Keratinocyte (primary cell): ENCODE measurements around the gene HCN4. TPM values are rescaled to one million over a fixed set of nuclear protein-coding genes. Genes with fewer than 3 reads are reported as not detected.

Source experiments
- DNase-seq: peaks from one replicate; pipeline ENCODE4 v3.0.0-alpha.2; 2011; ENCODE audit warnings: low read depth, missing footprints, low spot score
- FAIRE-seq: peaks from 2 replicates; lab custom pipeline; 2011; peaks lifted over from hg19 to GRCh38; lab: Jason Lieb, UNC
- H2AFZ ChIP-seq: 2 replicates; pipeline ENCODE4 v1.6.0; 2012; ENCODE audit warnings: low read length, control low read depth, inconsistent platforms; ENCODE audit not compliant: control insufficient read depth
- H3K27ac ChIP-seq: 2 replicates; pipeline ENCODE4 v1.5.1; 2011; ENCODE audit warnings: low read length; ENCODE audit not compliant: control insufficient read depth, insufficient read depth
- H3K27me3 ChIP-seq: 3 replicates; pipeline ENCODE4 v1.6.0; 2011; ENCODE audit warnings: low read length; ENCODE audit not compliant: control insufficient read depth, insufficient read depth; ENCODE audit errors: extremely low read depth
- H3K36me3 ChIP-seq, 2 experiments: 2 replicates in 1 of 2; 3 replicates in 1 of 2; pipeline ENCODE4 v1.5.1; 2011; ENCODE audit warnings: low read length in 2 of 2, mild to moderate bottlenecking in 1 of 2; ENCODE audit not compliant: control insufficient read depth in 2 of 2, insufficient read depth in 2 of 2; ENCODE audit errors: extremely low read depth in 1 of 2
- H3K4me1 ChIP-seq: 3 replicates; pipeline ENCODE4 v1.5.1; 2011; ENCODE audit warnings: low read length; ENCODE audit not compliant: control insufficient read depth, insufficient read depth; ENCODE audit errors: extremely low read depth
- H3K4me2 ChIP-seq: 3 replicates; pipeline ENCODE4 v1.6.0; 2011; ENCODE audit warnings: low read depth, low read length; ENCODE audit not compliant: control insufficient read depth, insufficient read depth; ENCODE audit errors: extremely low read depth
- H3K4me3 ChIP-seq, 3 experiments: fragments of 200-600 bp in 1 of 3; sonication (generic) in 1 of 3; 2 replicates in 2 of 3; 3 replicates in 1 of 3; pipeline ENCODE4 v1.5.1; 2011 to 2016; ENCODE audit warnings: low read length in 3 of 3, mild to moderate bottlenecking in 3 of 3, control low read depth in 2 of 3, inconsistent platforms in 1 of 3, low read depth in 1 of 3, mixed read lengths in 1 of 3, mixed run types in 1 of 3, moderate library complexity in 1 of 3; ENCODE audit not compliant: control insufficient read depth in 2 of 3, insufficient read depth in 2 of 3; ENCODE audit errors: extremely low read depth in 1 of 3
- H3K79me2 ChIP-seq: 2 replicates; pipeline ENCODE4 v1.6.0; 2012; ENCODE audit warnings: low read length; ENCODE audit not compliant: control insufficient read depth, insufficient read depth
- H3K9ac ChIP-seq: 3 replicates; pipeline ENCODE4 v1.6.0; 2011; ENCODE audit warnings: low read length; ENCODE audit not compliant: control insufficient read depth, insufficient read depth; ENCODE audit errors: extremely low read depth
- H3K9me1 ChIP-seq: 3 replicates; pipeline ENCODE4 v1.6.0; 2011; ENCODE audit warnings: low read length; ENCODE audit not compliant: control insufficient read depth, insufficient read depth; ENCODE audit errors: extremely low read depth
- H3K9me3 ChIP-seq: 2 replicates; pipeline ENCODE4 v1.5.1; 2012; ENCODE audit warnings: low read depth, low read length; ENCODE audit not compliant: control insufficient read depth
- H4K20me1 ChIP-seq: 3 replicates; pipeline ENCODE4 v1.6.0; 2011; ENCODE audit warnings: low read length; ENCODE audit not compliant: control insufficient read depth, insufficient read depth; ENCODE audit errors: extremely low read depth
- EZH2 ChIP-seq: IDR thresholded peaks from one replicate; pipeline ENCODE4 v1.6.1; 2012; ENCODE audit warnings: inconsistent platforms, mild to moderate bottlenecking, low read length, moderate library complexity
- dilution Hi-C: fragments of 300-500 bp; cut with MboI; formaldehyde crosslinking; loops from one replicate; pipeline ENCODE4 v1.7.0; 2020; ENCODE audit warnings: low sequenced_read_pairs; ENCODE audit not compliant: extremely low pct_ligation_motif_present
- polyA plus RNA-seq, 5 experiments: library from polyadenylated mRNA; depleted of rRNA in 3 of 5; stranded (reverse) in 3 of 5; stranded (forward) in 1 of 5; unstranded in 1 of 5; fragments of >200 nt; gene quantifications; 1 replicate in 1 of 5; 2 replicates in 3 of 5; 3 replicates in 1 of 5; pipeline versions ENCODE4 v1.2.1 to v1.2.3, GENCODE V29; 2011 to 2012; ENCODE audit warnings: missing spikeins in 2 of 5, low read depth in 1 of 5, low replicate concordance in 1 of 5
- TF ChIP-seq, protein P1 (sequence below), 3 experiments: IDR thresholded peaks in 1 of 3; conservative IDR thresholded peaks in 1 of 3; optimal IDR thresholded peaks in 1 of 3; 2 replicates in 2 of 3; 3 replicates in 1 of 3; pipeline versions ENCODE3 to v1.5.1; 2011; ENCODE audit warnings: low read length in 3 of 3, mild to moderate bottlenecking in 3 of 3, moderate library complexity in 2 of 3, control low read depth in 1 of 3, inconsistent platforms in 1 of 3; ENCODE audit not compliant: insufficient read depth in 2 of 3; ENCODE audit errors: extremely low read depth in 1 of 3

HCN4 gene
- polyA plus RNA-seq, 1 donor (not counting 4 experiments of a cell fraction or from before 2014, with no cell fraction given) = not detected

DNA sequence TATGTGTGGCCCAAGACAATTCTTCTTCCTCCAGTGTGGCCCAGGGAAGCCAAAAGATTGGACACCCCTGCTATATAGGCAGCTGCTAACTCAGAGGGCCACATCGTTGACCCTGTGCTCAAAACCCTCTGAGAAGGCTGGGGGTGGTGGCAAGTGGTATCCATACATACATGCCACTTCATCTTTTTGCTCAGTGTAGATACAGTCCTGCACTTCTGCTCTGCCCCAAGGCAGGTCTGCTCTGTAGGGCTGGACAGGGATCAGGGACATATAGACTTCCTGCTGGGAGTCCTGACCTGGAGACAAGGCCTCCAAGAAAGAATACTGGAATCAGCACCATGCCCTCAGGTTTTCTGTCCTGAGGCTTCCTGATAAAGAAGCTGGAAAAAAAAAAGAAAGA is 4.5 kb upstream of the HCN4 start:
- no peak for DNase-seq
- dilution Hi-C loops = no loop called here

DNA sequence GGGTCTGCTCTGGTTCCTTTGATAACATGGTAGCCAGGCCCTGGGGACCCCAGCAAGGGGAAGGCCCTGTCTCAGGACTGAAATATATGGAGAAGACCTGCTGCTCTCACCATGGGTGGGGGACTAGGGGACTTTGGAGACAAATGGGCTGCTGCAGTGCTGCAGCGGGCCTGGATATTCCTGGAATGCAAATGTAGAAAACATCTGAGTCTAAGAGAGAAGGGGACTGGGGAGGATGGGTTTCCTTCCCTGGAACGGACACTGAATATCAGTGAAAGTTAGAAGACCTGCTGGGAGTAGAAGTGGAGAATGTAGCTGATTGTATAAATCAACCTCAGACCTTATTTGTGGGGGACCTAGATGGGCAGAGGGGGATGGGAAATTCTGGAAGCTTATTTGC is 3.1 kb upstream of the HCN4 start:
- Histone ChIP-seq H3K9me3 (no peaks in the 10 kb centered on the region), H4K20me1 (no peaks in the 10 kb centered on the region), H3K4me2 (no peak overlapping the region), H3K27me3 (peaks cover 66% of the 10 kb centered on the region), H3K4me3 (no peak overlapping the region), H3K4me1 (no peaks in the 10 kb centered on the region), H3K9me1 (no peaks in the 10 kb centered on the region), H2AFZ (no peak overlapping the region), H3K27ac (no peak overlapping the region), H3K9ac (no peak overlapping the region), H3K36me3 (no peaks in the 10 kb centered on the region), H3K79me2 (no peaks in the 10 kb centered on the region)
- no peak for FAIRE-seq
- TF ChIP-seq EZH2 = no peak
- TF ChIP-seq, protein P1, sequence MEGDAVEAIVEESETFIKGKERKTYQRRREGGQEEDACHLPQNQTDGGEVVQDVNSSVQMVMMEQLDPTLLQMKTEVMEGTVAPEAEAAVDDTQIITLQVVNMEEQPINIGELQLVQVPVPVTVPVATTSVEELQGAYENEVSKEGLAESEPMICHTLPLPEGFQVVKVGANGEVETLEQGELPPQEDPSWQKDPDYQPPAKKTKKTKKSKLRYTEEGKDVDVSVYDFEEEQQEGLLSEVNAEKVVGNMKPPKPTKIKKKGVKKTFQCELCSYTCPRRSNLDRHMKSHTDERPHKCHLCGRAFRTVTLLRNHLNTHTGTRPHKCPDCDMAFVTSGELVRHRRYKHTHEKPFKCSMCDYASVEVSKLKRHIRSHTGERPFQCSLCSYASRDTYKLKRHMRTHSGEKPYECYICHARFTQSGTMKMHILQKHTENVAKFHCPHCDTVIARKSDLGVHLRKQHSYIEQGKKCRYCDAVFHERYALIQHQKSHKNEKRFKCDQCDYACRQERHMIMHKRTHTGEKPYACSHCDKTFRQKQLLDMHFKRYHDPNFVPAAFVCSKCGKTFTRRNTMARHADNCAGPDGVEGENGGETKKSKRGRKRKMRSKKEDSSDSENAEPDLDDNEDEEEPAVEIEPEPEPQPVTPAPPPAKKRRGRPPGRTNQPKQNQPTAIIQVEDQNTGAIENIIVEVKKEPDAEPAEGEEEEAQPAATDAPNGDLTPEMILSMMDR (optimal IDR thresholded peaks at IDR 0.05 in 1 of 3, IDR thresholded peaks at IDR 0.05 in 1 of 3, conservative IDR thresholded peaks at IDR 0.05 in 1 of 3; ENCODE audit: extremely low read depth in 1 of 3, insufficient read depth in 2 of 3, low read length in 3 of 3) = no peak
- dilution Hi-C loops = no loop called here
- no peak for DNase-seq

More for the DNA sequence above, 4.5 kb upstream of the HCN4 start:
- Histone ChIP-seq H3K9me1 (no peaks in the 10 kb centered on the region), H3K27me3 (peaks cover 56% of the 10 kb centered on the region), H3K4me1 (no peaks in the 10 kb centered on the region), H3K27ac (no peak overlapping the region), H3K4me3 (no peak overlapping the region), H3K9me3 (no peaks in the 10 kb centered on the region), H4K20me1 (no peaks in the 10 kb centered on the region), H3K4me2 (no peak overlapping the region), H3K79me2 (no peaks in the 10 kb centered on the region), H3K36me3 (no peaks in the 10 kb centered on the region), H2AFZ (no peak overlapping the region), H3K9ac (no peak overlapping the region)
- no peak for FAIRE-seq
- no peak for TF ChIP-seq EZH2
- TF ChIP-seq, protein P1 (optimal IDR thresholded peaks at IDR 0.05 in 1 of 3, IDR thresholded peaks at IDR 0.05 in 1 of 3, conservative IDR thresholded peaks at IDR 0.05 in 1 of 3; ENCODE audit: extremely low read depth in 1 of 3, insufficient read depth in 2 of 3, low read length in 3 of 3) = no peak
